CD4-positive, alpha-beta memory T cell (primary cell): ENCODE results near the gene TAAR9. TPM values are rescaled to one million over a fixed set of nuclear protein-coding genes. Genes with fewer than 3 reads are reported as not detected.

Experiments
- CTCF ChIA-PET: fragments of 350-600 bp; sonication (Branson Sonifier 250); formaldehyde crosslinking; loops from one replicate; lab custom pipeline; 2021; ENCODE audit warnings: inconsistent platforms; ENCODE audit not compliant: partially characterized antibody; lab: Charles Lee
- POLR2A ChIA-PET: fragments of 350-600 bp; sonication (Branson Sonifier 250); formaldehyde crosslinking; loops from one replicate; lab custom pipeline; 2021; ENCODE audit not compliant: partially characterized antibody; lab: Charles Lee
- DNase-seq, 5 donors: peaks; one replicate each; pipeline versions ENCODE4 v3.0.0 to v3.0.0-alpha.2; 2020 to 2022; ENCODE audit warnings: mixed read lengths in 1 of 5
- H3K27ac ChIP-seq: one replicate; pipeline ENCODE4 v1.7.0; 2013; ENCODE audit warnings: low read depth, low read length
- H3K27me3 ChIP-seq: 2 replicates; pipeline ENCODE4 v1.7.0; 2013; ENCODE audit warnings: mild to moderate bottlenecking, low read length, moderate library complexity; ENCODE audit not compliant: insufficient read depth
- H3K36me3 ChIP-seq: 2 replicates; pipeline ENCODE4 v1.7.0; 2013; ENCODE audit warnings: mild to moderate bottlenecking, low read length, moderate library complexity; ENCODE audit not compliant: insufficient read depth
- H3K4me1 ChIP-seq: 2 replicates; pipeline ENCODE4 v1.7.0; 2013; ENCODE audit warnings: mild to moderate bottlenecking, low read length, moderate library complexity; ENCODE audit not compliant: insufficient read depth
- H3K4me3 ChIP-seq, 2 donors: one replicate each; pipeline ENCODE4 v1.7.0; 2013; ENCODE audit warnings: low read length in 2 of 2, mild to moderate bottlenecking in 1 of 2
- H3K9me3 ChIP-seq, 2 donors: one replicate each; pipeline ENCODE4 v1.7.0; 2013; ENCODE audit warnings: low read length in 2 of 2, control low read depth in 1 of 2; ENCODE audit not compliant: control insufficient read depth in 1 of 2
- H3K27ac Mint-ChIP-seq, 7 donors: one replicate each; pipeline ENCODE4 v1.8.0; 2020 to 2021; ENCODE audit warnings: mixed read lengths in 7 of 7, mild to moderate bottlenecking in 6 of 7, inconsistent platforms in 3 of 7, moderate library complexity in 3 of 7
- H3K27me3 Mint-ChIP-seq, 2 donors: one replicate each; pipeline ENCODE4 v1.8.0; 2020 to 2021; ENCODE audit warnings: mixed read lengths in 2 of 2
- H3K36me3 Mint-ChIP-seq, 2 donors: one replicate each; pipeline ENCODE4 v1.8.0; 2020 to 2021; ENCODE audit warnings: mixed read lengths in 2 of 2, inconsistent platforms in 1 of 2, mild to moderate bottlenecking in 1 of 2
- H3K4me1 Mint-ChIP-seq, 4 donors: one replicate each; pipeline ENCODE4 v1.8.0; 2020 to 2021; ENCODE audit warnings: mixed read lengths in 4 of 4, mild to moderate bottlenecking in 1 of 4
- H3K4me3 Mint-ChIP-seq, 8 donors: one replicate each; pipeline ENCODE4 v1.8.0; 2020 to 2021; ENCODE audit warnings: mixed read lengths in 8 of 8, mild to moderate bottlenecking in 7 of 8, moderate library complexity in 6 of 8, inconsistent platforms in 3 of 8
- H3K9me3 Mint-ChIP-seq, 8 donors: one replicate each; pipeline ENCODE4 v1.8.0; 2020 to 2021; ENCODE audit warnings: mixed read lengths in 8 of 8, mild to moderate bottlenecking in 5 of 8, inconsistent platforms in 3 of 8, moderate library complexity in 1 of 8
- intact Hi-C: fragments of 100-400 bp; cut with micrococcal nuclease; formaldehyde crosslinking; loops from one replicate; pipeline ENCODE4 v1.15.1; 2023
- polyA plus RNA-seq, 2 donors: library from polyadenylated mRNA; unstranded; fragments of 300-500 nt; fragmentation: Illumina TruSeq; gene quantifications; one replicate each; pipeline ENCODE4 v1.2.3, GENCODE V29; 2021
- total RNA-seq, 2 experiments: library from RNA; stranded (reverse); gene quantifications; one replicate each; pipeline ENCODE4 v1.2.3, GENCODE V29; 2021

TAAR9 gene
- total and polyA plus RNA-seq, 4 experiments from 2014 or later: not detected

GRCh38 chr6:132506869-132507808, 30.9 kb upstream of the TAAR9 start:
- H3K27ac Mint-ChIP-seq: no peak overlapping the region
- no peak overlapping the region for H3K4me3 Mint-ChIP-seq
- H3K4me3 ChIP-seq: no peak overlapping the region
- H3K36me3 Mint-ChIP-seq: peaks cover 8 to 20% of the 10 kb centered on the region in 2 donors
- H3K9me3 Mint-ChIP-seq: no peaks in the 10 kb centered on the region
- intact Hi-C loops: no loop called here
- no peaks in the 10 kb centered on the region for H3K27me3 ChIP-seq
- no peak overlapping the region for H3K27ac ChIP-seq
- ChIA-PET POLR2A (no interaction called here), CTCF (no interaction called here)
- H3K4me1 Mint-ChIP-seq: peaks cover 41 to 66% (median 55%) of the 10 kb centered on the region in 4 donors
- H3K9me3 ChIP-seq: no peaks in the 10 kb centered on the region
- peaks cover under 1% of the 10 kb centered on the region for H3K36me3 ChIP-seq
- H3K4me1 ChIP-seq: peaks cover 27% of the 10 kb centered on the region
- no peak for DNase-seq
- no peaks in the 10 kb centered on the region for H3K27me3 Mint-ChIP-seq

DNA sequence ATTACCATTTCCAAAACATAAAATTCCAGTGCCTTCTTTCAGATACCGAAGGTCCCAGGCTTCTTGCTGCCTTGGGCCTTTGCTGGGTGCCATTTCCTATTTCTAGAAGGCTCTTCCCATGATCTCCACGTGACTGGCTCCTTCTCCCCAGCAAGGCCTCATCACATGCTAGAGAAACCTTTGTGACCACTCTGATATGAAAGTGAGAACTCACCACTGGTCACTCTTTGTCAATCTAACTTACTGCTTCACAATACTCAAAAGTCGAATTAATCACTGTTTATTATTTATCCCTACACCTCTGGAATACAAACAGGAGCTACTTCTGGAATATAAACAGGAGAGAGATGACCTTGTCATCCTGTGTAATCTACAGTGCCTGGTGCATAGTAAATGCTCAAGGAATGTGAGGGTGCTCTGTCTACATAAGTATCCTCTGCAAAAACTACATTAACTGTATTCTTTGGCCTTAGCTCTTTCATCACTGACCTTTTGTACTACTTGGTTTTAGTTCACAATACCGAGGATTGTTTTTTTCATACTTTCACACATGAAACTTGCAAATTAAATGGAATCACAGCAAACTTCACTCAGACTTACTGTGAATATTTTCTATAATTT, 26.8 kb upstream of the TAAR9 start:
- peaks cover 4 to 13% of the 10 kb centered on the region in 2 donors for H3K36me3 Mint-ChIP-seq
- CTCF ChIA-PET: interaction anchor here (0.9 to 1.5 kb wide), 2 partner anchors 24 to 287 kb away, joined by 3 read pairs; partner anchors contain the start of gene SLC18B1

GRCh38 chr6:132511831-132512220, 26.3 kb upstream of the TAAR9 start:
- Mint-ChIP-seq H3K27me3 (no peaks in the 10 kb centered on the region), H3K4me3 (peak overlapping the region in 7 of 8 donors; percentile 88 to 99 (median 92)), H3K27ac (no peak overlapping the region), H3K4me1 (peaks cover 32 to 48% (median 40%) of the 10 kb centered on the region in 4 donors), H3K9me3 (no peaks in the 10 kb centered on the region), H3K36me3 (peaks cover 1 to 13% of the 10 kb centered on the region in 2 donors)
- Histone ChIP-seq H3K36me3 (no peaks in the 10 kb centered on the region), H3K4me1 (peaks cover 30% of the 10 kb centered on the region), H3K27ac (no peak overlapping the region), H3K27me3 (no peaks in the 10 kb centered on the region), H3K4me3 (no peak overlapping the region), H3K9me3 (no peaks in the 10 kb centered on the region)
- intact Hi-C loops: loop anchor here (2.0 to 5.0 kb wide), 3 partner anchors 19 to 885 kb away; partner anchors contain the start of gene MED23
- CTCF ChIA-PET: interaction anchor here (0.9 to 1.7 kb wide), 3 partner anchors 16 to 1412 kb away, joined by 3 to 10 read pairs (median 5); partner anchors contain the start of gene SLC18B1
- POLR2A ChIA-PET: interaction anchor here (1.5 to 1.7 kb wide), 3 partner anchors 25 to 304 kb away, joined by 3 to 39 read pairs (median 7); partner anchors contain the start of gene RPS12
- DNase-seq: no peak

More for the DNA sequence above, 26.8 kb upstream of the TAAR9 start:
- Histone ChIP-seq H3K9me3 (no peaks in the 10 kb centered on the region), H3K27ac (no peak overlapping the region), H3K36me3 (no peaks in the 10 kb centered on the region), H3K4me1 (peaks cover 34% of the 10 kb centered on the region), H3K27me3 (no peaks in the 10 kb centered on the region), H3K4me3 (no peak overlapping the region)
- H3K4me1 Mint-ChIP-seq: peaks cover 36 to 53% (median 45%) of the 10 kb centered on the region in 4 donors
- H3K9me3 Mint-ChIP-seq: no peaks in the 10 kb centered on the region
- H3K27me3 Mint-ChIP-seq: no peaks in the 10 kb centered on the region
- intact Hi-C loops: loop anchor here (5.0 kb wide), 1 partner anchor 884 kb away; the partner anchor contains the start of gene MED23
- no peak for DNase-seq
- peak overlapping the region; percentile 12 to 92 (median 72) for H3K4me3 Mint-ChIP-seq
- POLR2A ChIA-PET: no interaction called here
- H3K27ac Mint-ChIP-seq: peak overlapping the region in 2 of 7 donors; percentile 1 to 37

- POLR2A ChIA-PET: interaction anchor here (0.5 to 1.7 kb wide), 7 partner anchors 25 to 1664 kb away, joined by 3 to 39 read pairs (median 3); partner anchors contain the start of genes RPS12, SLC18B1 and TBPL1
- Mint-ChIP-seq H3K4me3 (peak overlapping the region; percentile 85 to 99 (median 92)), H3K27me3 (no peaks in the 10 kb centered on the region), H3K9me3 (no peaks in the 10 kb centered on the region), H3K27ac (peak overlapping the region in 4 of 7 donors; percentile 3 to 78 (median 62)), H3K36me3 (peaks cover 0 to 13% of the 10 kb centered on the region in 2 donors), H3K4me1 (peaks cover 30 to 46% (median 37%) of the 10 kb centered on the region in 4 donors)
- Histone ChIP-seq H3K36me3 (no peaks in the 10 kb centered on the region), H3K9me3 (no peaks in the 10 kb centered on the region), H3K27ac (peak overlapping the region; percentile 54), H3K27me3 (no peaks in the 10 kb centered on the region), H3K4me3 (peak overlapping the region in 1 of 2 donors; percentile 63), H3K4me1 (peaks cover 25% of the 10 kb centered on the region)
- DNase-seq: no peak
- intact Hi-C loops: loop anchor here (2.0 to 5.0 kb wide), 3 partner anchors 19 to 885 kb away; partner anchors contain the start of gene MED23
- CTCF ChIA-PET: interaction anchor here (1.1 to 1.7 kb wide), 7 partner anchors 15 to 1412 kb away, joined by 3 to 10 read pairs (median 6); no protein-coding TSS in a partner anchor
These were observed 25.8 kb upstream of the TAAR9 start for GRCh38 chr6:132512342-132512637.

DNA sequence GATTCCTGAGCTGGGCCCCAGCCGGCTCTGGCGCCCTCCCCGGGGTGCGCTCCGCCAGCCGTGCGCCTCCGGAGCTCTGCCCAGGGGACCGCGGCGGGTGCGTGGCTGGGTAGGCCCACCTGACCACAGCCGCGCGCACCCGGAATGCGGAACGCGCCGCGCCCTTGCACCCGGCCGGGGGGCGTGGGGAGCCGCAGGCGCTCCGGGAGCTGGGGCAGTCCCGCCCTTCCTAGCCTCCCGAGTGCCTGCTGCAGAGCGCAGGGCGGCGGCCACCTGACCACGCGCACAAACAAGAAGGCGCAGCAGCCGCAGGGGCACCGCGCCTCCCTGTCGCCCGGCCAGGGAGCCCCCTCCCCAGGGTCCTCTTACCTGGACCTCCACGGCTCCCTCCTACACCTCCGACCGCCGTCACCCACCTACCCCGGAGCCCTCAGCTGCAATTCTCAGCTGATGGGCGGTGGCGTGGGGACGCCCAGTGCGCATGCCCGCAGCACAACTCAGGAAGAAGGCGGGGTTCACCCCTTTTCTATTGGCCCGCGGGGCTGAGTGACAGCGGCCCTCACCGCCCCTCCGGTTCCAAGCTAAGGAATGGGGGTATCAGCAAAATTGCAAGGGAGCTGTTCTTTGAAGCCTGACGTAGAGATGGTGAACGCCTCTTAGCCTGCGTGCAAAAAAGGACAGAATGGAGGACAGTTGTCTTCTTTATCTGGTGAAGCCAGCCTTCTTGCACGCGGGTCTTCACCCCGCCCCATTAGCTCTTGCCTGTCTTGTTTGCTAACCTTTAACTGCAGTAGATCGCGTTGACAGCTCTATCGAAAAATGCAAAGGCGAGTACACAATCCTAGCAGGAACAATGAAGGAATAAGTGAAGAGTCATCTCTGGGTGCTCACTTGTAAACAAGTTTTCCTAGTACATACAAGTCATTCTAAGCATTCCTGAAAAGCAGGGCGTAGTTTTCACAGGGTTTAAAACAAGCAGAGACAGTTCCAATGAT, 25.1 kb upstream of the TAAR9 start, which contains the start of gene STX7:
Gene STX7 (minus strand): TSS at position 479 of the 995 bp plus-strand sequence. CDS start 9,586 bp downstream, outside the sequence.
- intact Hi-C loops: loop anchor here (1.0 to 5.0 kb wide), 4 partner anchors 20 to 886 kb away; partner anchors contain the start of genes MED23 and RPS12
- CTCF ChIA-PET: interaction anchor here (0.8 to 1.7 kb wide), 9 partner anchors 15 to 1411 kb away, joined by 3 to 10 read pairs (median 5); partner anchors contain the start of gene SLC18B1
- peak within 1 kb of the TSS; percentile 98 to 99 (median 98) for H3K4me3 Mint-ChIP-seq
- Histone ChIP-seq H3K36me3 (no peaks in the 10 kb centered on the region), H3K4me3 (peak within 1 kb of the TSS; percentile 36 to 63), H3K27ac (peak within 1 kb of the TSS; percentile 54), H3K27me3 (no peaks in the 10 kb centered on the region), H3K4me1 (peaks cover 23% of the 10 kb centered on the region), H3K9me3 (no peaks in the 10 kb centered on the region)
- H3K9me3 Mint-ChIP-seq: no peaks in the 10 kb centered on the region
- H3K36me3 Mint-ChIP-seq: peaks cover 0 to 7% of the 10 kb centered on the region in 2 donors
- POLR2A ChIA-PET: interaction anchor here (0.5 to 1.7 kb wide), 11 partner anchors 14 to 1665 kb away, joined by 3 to 39 read pairs (median 3); partner anchors contain the start of genes RPS12, SLC18B1 and TBPL1
- no peaks in the 10 kb centered on the region for H3K27me3 Mint-ChIP-seq
- H3K27ac Mint-ChIP-seq: peak within 1 kb of the TSS; percentile 47 to 97 (median 92)
- DNase-seq: peak; percentile 85 to 89 (median 87)
- peaks cover 23 to 40% (median 30%) of the 10 kb centered on the region in 4 donors for H3K4me1 Mint-ChIP-seq
